GM11168 (cell line): Measurements from ENCODE around the gene RNU6-9.

Experiments
- in situ Hi-C: fragments of 300-500 bp; cut with MboI; formaldehyde crosslinking; loops from one replicate; pipeline ENCODE4 v1.12.0; 2022; ENCODE audit warnings: low sequenced_read_pairs; ENCODE audit not compliant: unreplicated experiment

The RNU6-9 gene

DNA sequence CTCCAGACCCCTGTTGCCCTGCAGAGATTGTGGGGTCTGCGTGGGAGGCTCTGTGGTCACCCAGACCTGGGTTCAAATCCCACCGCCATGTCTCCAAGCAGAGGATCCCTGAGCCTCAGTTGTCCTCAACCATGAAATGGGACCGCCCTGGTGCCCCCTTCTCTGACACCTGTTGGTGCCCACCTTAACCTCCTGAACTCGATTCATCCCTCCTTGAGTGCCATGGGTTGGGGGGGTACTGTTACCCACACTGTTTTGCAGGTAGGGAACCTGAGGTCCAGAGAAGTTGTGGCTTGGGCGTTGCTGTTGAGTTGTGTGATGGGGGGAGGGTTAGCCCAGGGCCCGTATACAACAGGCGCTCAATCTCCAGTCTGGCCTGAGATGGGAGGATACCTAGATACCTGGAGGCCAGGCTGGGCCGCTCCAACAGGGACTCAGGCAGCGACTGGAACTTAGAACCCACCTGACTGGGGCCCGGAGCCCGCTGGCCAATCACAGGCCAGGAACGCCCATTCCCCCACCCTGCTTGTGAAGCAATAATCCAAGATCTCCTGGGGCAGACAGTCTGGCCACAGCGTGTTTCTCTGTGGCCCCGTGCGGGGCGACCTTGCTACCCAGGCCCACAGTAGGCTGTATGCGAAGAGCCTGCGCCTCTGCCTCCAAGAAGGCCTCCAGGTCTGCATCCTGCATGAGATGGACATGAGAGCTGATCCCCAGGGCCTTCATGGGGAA is 35.4 kb downstream of the RNU6-9 start:
- in situ Hi-C loops, result no loop called here

DNA sequence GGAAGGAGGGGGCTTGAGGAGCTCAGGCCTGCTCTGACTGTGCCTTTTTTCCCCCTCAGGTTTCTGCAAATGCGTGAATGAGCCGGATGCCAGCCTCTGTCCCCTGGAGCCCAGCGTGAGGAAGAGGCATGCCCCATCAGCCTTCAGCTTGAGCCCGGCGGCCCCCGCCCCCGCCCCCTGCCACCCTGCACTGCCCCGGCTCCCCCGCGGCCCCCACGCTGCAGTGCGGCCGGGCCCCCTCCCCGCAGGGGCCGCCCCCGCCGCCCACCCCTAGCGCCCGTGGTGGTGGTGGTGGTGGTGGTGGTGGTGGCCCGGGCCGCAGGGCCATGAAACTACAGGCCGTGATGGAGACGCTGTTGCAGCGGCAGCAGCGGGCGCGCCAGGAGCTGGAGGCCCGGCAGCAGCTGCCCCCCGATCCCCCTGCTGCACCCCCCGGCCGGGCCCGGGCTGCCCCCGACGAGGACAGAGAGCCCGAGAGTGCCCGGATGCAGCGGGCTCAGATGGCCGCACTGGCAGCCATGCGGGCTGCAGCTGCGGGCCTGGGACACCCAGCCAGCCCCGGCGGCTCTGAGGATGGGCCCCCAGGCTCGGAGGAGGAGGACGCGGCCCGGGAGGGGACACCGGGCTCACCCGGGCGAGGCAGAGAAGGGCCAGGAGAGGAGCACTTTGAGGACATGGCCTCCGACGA is 36.1 kb downstream of the RNU6-9 start:
- in situ Hi-C loops, result no loop called here

DNA sequence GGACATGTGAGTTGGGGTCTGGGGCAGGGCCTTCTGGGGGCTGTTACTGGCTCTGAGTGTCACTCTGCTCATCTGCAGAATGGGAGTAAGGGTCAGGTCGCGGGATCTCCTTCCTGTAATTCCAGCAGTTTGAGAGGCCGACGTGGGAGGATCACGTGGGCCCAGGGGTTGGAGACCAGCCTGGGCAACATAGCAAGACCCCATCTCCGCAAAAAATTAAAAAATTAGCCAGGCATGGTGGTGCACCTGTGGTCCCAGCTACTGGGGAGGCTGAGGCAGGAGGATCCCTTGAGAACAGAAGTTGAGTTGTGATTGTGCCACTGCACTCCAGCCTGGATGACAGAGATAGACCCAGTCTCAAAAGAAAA is 36.6 kb downstream of the RNU6-9 start:
- in situ Hi-C loops, result no loop called here

DNA sequence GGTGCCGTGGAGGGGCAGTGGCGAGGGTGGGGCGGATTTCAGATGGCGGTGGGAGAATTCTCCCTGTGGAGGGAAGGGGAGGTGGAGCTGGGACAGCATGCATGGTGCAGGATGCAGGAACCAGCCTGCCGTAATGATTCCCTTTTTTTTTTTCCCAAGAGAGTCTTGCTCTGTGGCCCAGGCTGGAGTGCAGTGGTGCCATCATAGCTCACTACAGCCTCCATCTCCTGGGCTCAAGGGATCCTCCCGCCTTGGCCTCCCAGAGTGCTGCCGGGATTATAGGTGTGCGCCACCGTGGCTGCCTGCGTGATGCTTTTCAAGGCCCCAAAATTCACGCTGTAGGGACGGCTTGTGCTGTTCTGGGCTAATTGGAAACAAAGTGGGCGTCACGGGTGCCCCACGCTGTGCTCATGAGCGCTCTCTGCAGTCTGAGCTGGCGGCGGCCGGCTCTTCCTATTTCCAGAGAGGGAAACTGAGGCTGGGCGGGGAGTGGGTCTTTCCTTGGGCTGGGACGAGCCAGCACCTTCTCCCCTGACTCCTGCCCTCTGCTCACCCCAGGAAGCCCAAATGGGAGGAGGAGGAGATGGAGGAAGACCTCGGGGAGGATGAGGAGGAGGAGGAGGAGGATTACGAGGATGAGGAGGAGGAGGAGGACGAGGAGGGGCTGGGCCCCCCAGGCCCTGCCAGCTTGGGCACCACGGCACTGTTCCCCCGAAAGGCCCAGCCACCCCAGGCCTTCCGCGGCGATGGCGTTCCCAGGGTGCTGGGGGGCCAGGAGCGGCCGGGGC is 38.8 kb downstream of the RNU6-9 start:
- in situ Hi-C loops, result no loop called here

DNA sequence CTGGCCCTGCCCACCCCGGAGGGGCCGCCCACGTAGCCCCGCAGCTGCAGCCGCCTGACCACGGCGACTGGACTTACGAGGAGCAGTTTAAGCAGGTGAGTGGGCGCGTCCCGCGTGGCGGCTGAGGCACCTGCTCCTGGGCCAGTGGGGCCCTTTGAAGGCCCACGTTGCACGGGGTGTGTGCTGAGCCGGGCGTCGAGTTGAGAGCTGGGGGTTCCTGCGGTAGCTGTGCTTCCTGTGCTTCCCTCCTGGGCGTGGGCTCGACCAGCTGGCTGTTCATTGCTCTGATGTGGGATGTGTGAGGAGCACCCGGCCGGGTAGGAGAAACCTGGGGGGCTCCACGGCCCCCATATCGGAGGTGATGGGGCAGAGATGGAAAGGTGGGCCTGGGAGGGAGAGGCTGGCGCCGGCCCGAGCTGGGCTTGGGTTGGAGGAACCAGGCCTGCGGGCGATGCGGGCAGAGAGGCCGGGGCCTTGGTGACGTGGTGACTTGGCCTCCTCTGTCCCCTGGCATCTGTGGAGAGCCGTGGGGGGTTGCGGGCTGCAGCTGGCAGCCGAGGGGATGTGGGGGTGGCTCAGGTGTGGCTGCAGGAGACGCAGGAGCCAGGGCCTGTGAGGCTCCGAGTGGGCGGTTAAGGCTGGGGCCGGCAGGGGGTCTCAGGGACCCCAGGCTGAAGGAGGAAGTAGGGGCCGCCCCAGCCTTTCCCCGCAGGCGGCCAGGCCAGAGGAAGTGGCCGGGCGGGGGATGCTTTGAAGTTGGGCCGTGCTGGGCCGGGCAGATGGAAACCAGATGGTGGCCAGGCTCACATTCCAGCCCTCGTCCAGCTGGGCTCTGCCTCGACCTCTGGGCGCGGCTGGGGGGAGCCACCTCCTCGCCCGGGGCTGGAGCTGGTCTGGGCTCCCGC is 39.6 kb downstream of the RNU6-9 start:
- in situ Hi-C loops, result no loop called here

DNA sequence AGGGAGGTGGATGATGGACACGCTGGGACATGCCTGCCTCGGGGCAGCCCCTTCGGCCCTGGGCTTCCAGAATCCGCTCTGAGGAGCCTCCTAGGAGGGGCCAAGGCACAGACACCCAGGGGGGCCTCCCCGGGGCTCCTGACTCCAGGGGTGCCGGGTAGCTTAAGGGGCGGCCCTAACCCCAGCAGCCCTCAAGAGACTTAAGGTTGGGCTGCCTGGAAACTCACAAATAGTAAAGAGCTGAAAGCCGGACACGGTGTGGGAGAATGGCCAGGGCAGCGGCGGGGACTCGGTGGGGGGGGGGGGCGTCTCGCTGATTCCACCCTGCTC is 40.2 kb downstream of the RNU6-9 start:
- in situ Hi-C loops, result no loop called here

DNA sequence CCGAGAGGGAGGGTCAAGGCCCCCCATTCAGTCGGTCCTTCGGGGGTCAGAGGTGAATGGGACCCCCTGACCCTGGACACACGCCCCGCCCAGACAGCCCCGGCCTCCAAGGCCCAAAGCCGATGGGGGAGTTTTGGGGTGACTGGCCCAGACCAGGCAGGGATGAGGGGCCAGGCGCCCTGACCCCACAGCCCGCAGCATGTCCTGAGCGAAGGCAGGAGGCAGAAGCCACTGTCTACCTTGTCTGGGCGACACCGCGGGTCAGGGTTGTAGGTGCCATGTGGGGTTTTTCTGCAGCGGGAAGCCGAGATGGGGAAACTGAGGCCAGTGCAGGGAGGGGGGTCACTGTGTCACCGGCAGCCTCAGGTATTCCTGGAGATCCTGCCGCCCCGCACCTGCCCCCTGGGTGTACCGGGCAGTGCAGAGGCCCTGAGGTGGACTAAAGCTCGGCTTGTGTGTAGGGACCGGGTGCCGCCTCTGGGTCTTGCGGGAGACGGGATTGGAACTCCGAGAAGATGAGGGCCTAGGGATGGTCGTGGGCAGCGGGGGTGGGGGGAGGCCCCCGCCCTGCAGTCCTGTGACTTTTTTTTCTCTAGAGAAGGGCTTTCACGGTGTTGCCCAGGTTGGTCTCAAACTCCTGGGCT is 41.0 kb downstream of the RNU6-9 start:
- in situ Hi-C loops, result no loop called here

DNA sequence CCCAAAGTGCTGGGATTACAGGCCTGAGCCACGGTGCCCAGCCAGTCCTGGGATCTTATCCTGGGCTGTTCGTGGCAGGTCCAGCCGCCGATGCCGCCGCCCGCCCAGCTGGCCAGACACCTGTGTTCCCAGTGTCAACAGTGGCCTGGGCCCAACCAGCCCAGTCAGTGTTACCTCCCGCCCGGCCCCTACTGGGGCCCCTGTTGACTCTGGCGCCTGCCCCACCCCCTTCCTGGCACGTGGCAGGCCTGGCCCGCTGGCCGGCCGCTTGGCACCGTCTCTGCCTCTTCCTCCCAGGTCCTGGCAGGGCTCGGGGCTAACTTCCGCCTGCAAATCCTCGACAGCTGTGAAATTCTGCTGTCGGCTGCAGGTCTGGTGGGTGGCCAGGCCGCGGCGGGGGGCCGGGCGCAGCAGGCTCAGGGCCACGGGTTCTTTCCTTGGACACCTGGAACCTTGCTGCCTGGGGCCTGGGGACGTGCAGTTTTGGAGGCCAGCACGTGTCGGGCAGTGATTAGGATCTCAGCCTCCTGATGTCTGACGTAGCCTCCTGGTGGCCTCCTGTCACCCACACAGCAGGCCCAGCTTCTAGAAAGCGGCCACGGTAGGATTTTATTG is 41.7 kb downstream of the RNU6-9 start:
- in situ Hi-C loops, result no loop called here

DNA sequence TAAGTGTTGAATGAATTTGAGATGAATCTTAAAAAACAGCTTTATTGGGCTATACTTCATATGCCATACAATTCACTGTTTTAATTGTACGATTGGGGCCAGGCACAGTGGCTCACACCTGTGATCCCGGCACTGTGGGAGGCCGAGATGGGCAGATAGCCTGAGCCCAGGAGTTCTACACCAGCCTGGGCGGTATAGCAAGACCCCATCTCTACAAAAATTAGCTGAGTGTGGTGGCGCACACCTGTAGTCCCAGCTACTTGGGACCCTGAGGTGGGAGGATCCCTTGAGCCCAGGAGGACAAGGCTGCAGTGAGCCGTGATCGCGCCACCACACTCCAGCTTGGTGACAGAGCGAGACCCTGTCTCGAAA is 42.9 kb downstream of the RNU6-9 start:
- in situ Hi-C loops, result no loop called here

DNA sequence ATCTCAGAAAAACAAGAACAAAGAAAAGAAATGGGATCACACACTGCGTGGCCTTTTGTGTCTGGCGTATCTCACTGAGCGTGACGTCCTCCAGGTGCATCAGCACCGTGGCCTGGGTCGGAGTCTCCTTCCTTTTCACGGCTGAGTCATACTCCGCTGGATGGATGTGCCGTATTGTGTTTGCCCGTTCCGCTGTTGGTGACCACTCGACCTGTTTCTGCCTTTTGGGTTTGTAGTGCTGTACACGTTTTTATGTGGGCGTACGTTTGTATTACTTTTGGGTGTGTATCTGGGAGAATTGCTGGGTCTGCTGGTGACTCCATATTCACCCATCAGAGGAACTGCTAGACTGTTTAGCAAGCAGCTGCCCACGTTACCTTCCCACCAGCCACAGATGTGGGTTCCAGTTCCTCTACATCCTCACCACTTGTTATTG is 44.0 kb downstream of the RNU6-9 start:
- in situ Hi-C loops, result no loop called here

DNA sequence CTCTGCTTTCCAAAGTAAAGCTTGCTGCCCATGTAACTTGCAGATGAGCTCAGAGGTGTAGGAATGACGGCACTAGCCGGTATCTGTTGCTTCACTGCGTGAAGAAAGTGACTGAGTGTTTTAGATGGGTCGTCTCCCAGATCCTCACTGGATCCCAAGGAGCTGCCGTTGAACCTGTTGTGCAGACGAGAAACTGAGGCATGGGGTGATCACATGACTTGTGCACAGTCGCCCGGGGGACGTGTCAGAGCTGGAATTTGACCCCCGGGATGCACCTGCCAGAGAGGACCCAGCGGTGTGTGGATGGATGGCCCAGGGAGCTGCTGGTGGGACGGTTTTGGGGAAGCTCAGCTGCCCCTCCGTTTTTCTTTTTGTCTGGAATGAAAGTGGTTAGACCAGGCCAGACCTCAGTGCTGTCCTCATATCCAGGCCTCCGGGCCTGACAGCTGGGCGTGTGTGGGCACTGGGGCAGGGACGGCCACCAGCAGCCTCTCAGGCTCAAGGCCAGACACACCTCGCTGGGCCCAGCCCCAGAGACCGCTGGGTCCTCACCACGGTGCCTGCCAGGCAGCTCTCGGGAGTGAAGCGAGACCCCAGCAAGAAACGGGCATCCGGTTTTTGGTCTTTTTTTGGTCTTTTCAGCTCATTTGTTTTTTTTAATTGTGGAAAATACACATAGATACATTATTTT is 45.1 kb downstream of the RNU6-9 start:
- in situ Hi-C loops, result no loop called here

DNA sequence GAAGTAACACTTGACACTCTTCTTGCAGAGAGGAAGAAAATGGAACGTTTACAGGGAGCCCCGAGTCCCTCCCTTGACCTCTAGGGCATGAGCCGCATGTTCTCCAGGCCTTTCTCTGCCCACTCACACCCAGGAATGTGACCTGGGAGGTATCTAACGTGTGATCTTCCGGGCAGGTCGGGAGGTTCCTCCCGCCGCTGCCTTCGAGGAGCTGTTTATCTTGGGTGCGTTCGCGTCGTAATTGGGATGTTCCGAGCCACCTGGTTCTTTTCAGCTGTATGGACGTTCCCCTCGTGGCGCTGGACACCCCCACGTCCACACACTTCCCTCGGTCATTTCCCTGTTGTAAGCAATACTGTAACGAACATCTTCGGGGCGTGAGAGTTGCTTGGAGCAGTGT is 46.2 kb downstream of the RNU6-9 start:
- in situ Hi-C loops, result no loop called here

DNA sequence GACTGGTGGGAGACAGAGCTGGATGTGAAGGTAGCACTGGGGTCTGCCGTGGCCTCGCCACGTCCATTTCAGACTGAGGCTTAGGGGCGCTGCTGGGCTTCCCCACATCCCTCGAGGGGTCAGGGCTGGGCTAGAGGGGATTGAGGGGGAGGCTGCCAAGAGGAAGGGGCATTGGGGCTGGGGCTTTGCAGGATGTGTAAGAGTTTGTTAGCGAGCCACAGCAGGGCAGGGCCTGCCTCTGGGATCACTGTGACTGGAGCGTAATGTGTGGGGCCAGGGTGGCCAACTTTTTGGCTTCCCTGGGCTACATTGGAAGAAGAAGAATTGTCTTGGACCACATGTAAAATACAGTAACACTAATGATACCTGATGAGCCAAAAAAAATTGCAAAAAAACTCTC is 46.6 kb downstream of the RNU6-9 start:
- in situ Hi-C loops, result no loop called here

DNA sequence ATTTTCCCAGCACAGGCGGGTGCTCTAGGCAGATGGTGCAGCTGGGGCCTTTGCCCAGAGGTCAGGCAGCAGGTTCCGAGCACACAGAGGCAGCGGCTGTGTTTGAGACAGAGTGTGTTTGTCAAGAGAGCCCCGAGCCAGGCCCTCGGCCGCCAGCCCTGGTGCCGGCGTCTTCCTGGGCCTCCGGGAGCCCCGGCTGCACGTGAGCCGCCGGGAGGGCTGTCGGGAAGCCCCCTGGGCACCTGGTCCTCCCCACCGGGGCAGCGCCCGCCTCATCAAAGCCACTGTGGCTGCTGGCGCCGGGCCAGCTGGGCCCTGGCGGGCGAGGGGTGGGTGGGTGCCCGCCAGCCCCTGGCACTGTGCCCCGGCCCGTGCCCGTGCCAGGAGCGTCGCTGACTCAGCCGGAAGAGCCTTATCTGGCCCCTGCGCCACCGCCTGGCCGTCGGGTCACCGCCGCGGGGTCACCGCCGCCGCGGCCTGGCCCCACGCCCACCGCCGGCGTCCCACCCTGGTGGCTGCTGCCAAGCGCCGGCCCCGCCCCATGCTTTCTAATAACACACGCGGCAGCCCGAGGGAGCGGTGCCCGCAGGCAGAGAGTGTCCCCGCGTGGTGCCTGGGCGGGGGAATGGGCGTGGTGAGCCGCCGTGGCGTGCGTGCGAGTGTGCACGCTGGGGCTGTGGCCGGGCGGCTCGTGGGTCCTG is 47.5 kb downstream of the RNU6-9 start:
- in situ Hi-C loops, result no loop called here

DNA sequence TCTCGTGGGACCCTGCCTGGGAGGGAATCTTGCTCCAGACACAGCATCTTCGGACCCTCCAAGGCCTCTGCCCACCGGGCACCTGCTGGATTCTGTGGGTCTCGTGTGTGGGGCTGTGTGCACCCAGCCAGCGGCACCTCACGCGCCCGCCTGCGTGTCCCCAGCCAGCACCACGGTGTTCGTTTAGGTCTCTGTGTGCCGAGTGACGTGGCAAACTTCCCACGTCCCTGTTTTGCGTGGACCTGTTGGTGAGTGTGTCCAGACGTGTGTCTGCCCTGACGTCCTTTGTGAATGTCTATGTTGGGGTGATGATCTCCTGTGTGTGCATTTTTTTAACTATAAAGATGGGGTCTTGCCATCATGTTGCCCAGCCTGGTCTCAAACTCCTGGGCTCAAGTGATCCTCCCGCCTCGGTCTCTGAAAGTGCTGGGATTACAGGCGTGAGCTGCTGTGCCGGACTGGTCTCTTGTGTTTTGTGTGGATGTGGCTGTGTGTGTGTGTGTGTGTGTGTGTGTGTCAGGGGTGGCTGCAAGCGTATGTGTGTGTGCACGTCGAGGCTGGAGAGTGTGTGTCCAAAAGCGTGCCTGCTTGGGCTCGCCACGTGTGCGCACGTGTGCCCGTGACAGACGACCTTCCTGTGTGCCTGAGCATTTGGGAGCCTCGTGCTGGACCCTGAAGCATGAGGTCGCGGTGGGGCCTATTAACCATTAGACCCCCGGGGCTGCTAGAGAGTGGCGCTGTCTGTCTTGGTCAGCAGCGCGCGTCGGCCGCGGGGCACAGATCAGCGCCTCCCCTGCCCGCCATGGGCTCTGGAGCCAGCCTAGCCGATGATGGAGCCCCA is 48.2 kb downstream of the RNU6-9 start:
- in situ Hi-C loops, result no loop called here

DNA sequence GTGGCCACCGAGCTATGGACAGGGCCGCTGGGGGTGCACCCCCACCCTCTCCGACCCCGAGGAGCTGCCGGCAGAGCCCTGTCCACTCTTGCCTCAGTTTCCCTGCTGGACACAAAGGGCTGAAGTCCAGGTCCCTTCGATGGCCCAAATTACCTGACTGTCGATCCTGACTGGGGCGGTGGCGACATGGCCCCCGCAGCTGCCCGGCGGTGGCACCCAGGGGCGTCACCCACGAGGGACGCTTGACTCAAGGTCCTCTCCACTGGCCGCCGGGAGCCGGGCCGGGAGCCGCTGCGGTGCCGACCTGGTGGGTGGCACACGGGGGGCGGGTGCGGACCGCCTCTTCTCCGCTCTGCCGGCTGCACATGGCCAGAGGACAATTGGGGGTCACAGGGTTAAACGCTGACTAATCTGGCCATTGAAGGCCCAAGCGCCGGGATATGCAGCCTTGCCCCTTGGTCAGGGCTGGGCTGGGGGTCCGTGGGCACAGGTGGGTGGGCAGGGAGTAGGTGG is 48.9 kb downstream of the RNU6-9 start:
- in situ Hi-C loops, result no loop called here
